ENCODE measurements around the gene DPPA3. TPM values are rescaled to one million over a fixed set of nuclear protein-coding genes. Genes with fewer than 3 reads are reported as not detected.

Gene DPPA3
- total and polyA plus RNA-seq, 9 donors, result 1.3 TPM; not detected in 8

- Histone ChIP-seq H3K27ac (no peak overlapping the region), H3K36me3 (no peaks in the 10 kb centered on the region), H3K9me3 (no peaks in the 10 kb centered on the region), H3K4me1 (ENCODE audit: insufficient read depth) (no peaks in the 10 kb centered on the region), H3K4me3 (no peak overlapping the region), H3K27me3 (no peaks in the 10 kb centered on the region)
- TF ChIP-seq EP300 (IDR thresholded peaks at IDR 0.05), result no peak
- no peak for TF ChIP-seq POLR2A (IDR thresholded peaks at IDR 0.05)
- TF ChIP-seq CTCF (IDR thresholded peaks at IDR 0.05), result no peak
- no peak for DNase-seq
- WGBS, 3 donors, result 60 to 83% (median 66%) methylated on average over 2 of the region's 2 CpGs
- intact Hi-C loops (cut with DNase I), result no loop called here
Measured at GRCh38 chr12:7681535-7681934, 29.7 kb upstream of the DPPA3 start.

DNA sequence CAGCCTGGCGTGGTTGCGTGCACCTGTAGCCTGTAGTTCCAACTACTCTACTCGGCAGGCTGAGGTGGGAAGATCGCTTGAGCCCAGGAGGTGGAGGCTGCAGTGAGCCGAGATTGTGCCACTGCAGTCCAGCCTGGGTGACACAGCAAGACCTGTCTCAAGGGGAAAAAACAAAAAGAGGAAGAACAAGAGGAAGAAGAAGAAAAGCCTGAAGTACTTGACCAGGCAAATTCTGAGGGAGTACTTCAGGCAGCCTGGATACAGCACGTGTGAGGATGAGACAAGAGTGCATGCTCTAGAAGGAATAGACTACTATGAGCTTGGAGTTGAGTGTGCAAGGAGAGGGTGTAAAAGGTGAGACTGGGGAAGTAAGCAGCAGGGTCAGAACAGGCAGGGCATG, 17.4 kb upstream of the DPPA3 start:
- WGBS, 3 donors, result 85 to 87% (median 85%) methylated on average over 6 of the region's 6 CpGs

GRCh38 chr12:7694556-7695236, 16.5 kb upstream of the DPPA3 start:
- H3K36me3 ChIP-seq, result no peaks in the 10 kb centered on the region
- H3K4me3 ChIP-seq, result no peak overlapping the region
- no peak for DNase-seq
- H3K4me1 ChIP-seq (ENCODE audit: insufficient read depth), result no peaks in the 10 kb centered on the region
- TF ChIP-seq CTCF (IDR thresholded peaks at IDR 0.05) (no peak), POLR2A (IDR thresholded peaks at IDR 0.05) (no peak), EP300 (IDR thresholded peaks at IDR 0.05) (no peak)
- WGBS, 3 donors, result 60 to 66% (median 61%) methylated on average over 3 of the region's 3 CpGs
- no peaks in the 10 kb centered on the region for H3K9me3 ChIP-seq
- no peak overlapping the region for H3K27ac ChIP-seq
- H3K27me3 ChIP-seq, result no peaks in the 10 kb centered on the region
- intact Hi-C loops (cut with DNase I), result no loop called here

More for the DNA sequence above, 17.4 kb upstream of the DPPA3 start:
- Histone ChIP-seq H3K9me3 (no peaks in the 10 kb centered on the region), H3K27ac (no peak overlapping the region), H3K4me3 (no peak overlapping the region), H3K27me3 (no peaks in the 10 kb centered on the region), H3K36me3 (no peaks in the 10 kb centered on the region), H3K4me1 (ENCODE audit: insufficient read depth) (no peaks in the 10 kb centered on the region)
- TF ChIP-seq CTCF (IDR thresholded peaks at IDR 0.05) (no peak), EP300 (IDR thresholded peaks at IDR 0.05) (no peak)
- intact Hi-C loops (cut with DNase I), result no loop called here
- no peak for DNase-seq

- Histone ChIP-seq H3K4me3 (no peak overlapping the region), H3K36me3 (no peaks in the 10 kb centered on the region), H3K27me3 (no peaks in the 10 kb centered on the region), H3K4me1 (ENCODE audit: insufficient read depth) (no peaks in the 10 kb centered on the region), H3K27ac (no peak overlapping the region), H3K9me3 (no peaks in the 10 kb centered on the region)
- intact Hi-C loops (cut with DNase I), result no loop called here
- no peak for DNase-seq
- TF ChIP-seq CTCF (IDR thresholded peaks at IDR 0.05) (no peak), EP300 (IDR thresholded peaks at IDR 0.05) (no peak), POLR2A (IDR thresholded peaks at IDR 0.05) (no peak)
- 28 to 57% (median 42%) methylated on average over 10 of the region's 10 CpGs for WGBS, 3 donors
Measured at GRCh38 chr12:7695237-7695560, 16.0 kb upstream of the DPPA3 start.

Measured in ovary (tissue), 9 donors.